ENCODE measurements around the gene FER. TPM values are rescaled to one million over a fixed set of nuclear protein-coding genes. Genes with fewer than 3 reads are reported as not detected.

The FER gene
- total and polyA plus RNA-seq, 2 of the 13 experiments (the other 11 are each of a cell fraction or from before 2014, with no cell fraction given), result 7.9 to 29.0 TPM

DNA sequence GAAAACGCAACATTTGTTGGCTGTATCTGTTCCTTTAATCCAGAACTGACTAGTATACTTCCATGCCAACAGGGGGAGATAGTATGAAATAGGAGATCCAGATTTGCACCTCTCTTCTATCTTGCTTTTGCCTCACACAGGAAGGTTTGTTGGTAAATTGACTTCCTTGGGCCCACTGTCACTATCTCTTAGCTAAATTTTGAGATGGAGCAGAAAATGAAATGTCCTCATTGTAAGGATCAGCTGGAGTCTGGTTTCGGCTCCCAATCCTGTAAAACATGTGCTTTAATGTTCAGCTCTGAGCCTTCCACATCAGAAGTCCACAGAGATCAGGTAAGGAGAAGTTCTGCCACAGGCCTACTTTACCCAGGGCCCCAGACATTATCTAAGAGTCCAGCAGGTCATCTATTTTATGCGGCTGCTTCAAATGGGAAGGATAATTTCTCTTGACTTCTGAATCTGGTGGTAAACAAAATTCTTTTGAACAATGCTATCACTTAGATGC, 176.8 kb downstream of the FER start (continued):
- TF ChIP-seq FOXA3 (CRISPR knock-in tag; IDR thresholded peaks at IDR 0.05), result peak; percentile 31; the same call in 1 of the 2 replicates
- TF ChIP-seq, protein P1, sequence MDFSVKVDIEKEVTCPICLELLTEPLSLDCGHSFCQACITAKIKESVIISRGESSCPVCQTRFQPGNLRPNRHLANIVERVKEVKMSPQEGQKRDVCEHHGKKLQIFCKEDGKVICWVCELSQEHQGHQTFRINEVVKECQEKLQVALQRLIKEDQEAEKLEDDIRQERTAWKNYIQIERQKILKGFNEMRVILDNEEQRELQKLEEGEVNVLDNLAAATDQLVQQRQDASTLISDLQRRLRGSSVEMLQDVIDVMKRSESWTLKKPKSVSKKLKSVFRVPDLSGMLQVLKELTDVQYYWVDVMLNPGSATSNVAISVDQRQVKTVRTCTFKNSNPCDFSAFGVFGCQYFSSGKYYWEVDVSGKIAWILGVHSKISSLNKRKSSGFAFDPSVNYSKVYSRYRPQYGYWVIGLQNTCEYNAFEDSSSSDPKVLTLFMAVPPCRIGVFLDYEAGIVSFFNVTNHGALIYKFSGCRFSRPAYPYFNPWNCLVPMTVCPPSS (IDR thresholded peaks at IDR 0.05), result no peak
- TF ChIP-seq ZNF253 (CRISPR knock-in tag; IDR thresholded peaks at IDR 0.05; ENCODE audit: borderline replicate concordance), result no peak
- 0 out of 2 replicates have a peak, but pooled peaks have one; percentile 29 for TF ChIP-seq KMT2A (CRISPR knock-in tag; IDR thresholded peaks at IDR 0.05)
- no peak for TF ChIP-seq ZXDC (CRISPR knock-in tag; IDR thresholded peaks at IDR 0.05)
- TF ChIP-seq ZNF878 (CRISPR knock-in tag; IDR thresholded peaks at IDR 0.05), result no peak
- TF ChIP-seq CBX5 (CRISPR knock-in tag; IDR thresholded peaks at IDR 0.05; ENCODE audit: borderline replicate concordance), result no peak
- no peak for TF ChIP-seq ZNF3 (CRISPR knock-in tag; IDR thresholded peaks at IDR 0.05)
- TF ChIP-seq, protein P2, sequence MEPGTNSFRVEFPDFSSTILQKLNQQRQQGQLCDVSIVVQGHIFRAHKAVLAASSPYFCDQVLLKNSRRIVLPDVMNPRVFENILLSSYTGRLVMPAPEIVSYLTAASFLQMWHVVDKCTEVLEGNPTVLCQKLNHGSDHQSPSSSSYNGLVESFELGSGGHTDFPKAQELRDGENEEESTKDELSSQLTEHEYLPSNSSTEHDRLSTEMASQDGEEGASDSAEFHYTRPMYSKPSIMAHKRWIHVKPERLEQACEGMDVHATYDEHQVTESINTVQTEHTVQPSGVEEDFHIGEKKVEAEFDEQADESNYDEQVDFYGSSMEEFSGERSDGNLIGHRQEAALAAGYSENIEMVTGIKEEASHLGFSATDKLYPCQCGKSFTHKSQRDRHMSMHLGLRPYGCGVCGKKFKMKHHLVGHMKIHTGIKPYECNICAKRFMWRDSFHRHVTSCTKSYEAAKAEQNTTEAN (CRISPR knock-in tag; conservative IDR thresholded peaks at IDR 0.05), result no peak
- no peak for TF ChIP-seq XRCC5 (optimal IDR thresholded peaks at IDR 0.05; ENCODE audit: low read length)
- TF ChIP-seq ZNF432 (CRISPR knock-in tag; IDR thresholded peaks at IDR 0.05; ENCODE audit: borderline replicate concordance), result no peak
- TF ChIP-seq ZNF101 (CRISPR knock-in tag; IDR thresholded peaks at IDR 0.05; ENCODE audit: borderline replicate concordance, low read depth), result no peak
- no peak for TF ChIP-seq MEIS1 (CRISPR knock-in tag; IDR thresholded peaks at IDR 0.05; ENCODE audit: borderline replicate concordance)
- no peak for TF ChIP-seq ZFP90 (CRISPR knock-in tag; IDR thresholded peaks at IDR 0.05; ENCODE audit: borderline replicate concordance)
- no peak for TF ChIP-seq ZBTB4 (CRISPR knock-in tag; IDR thresholded peaks at IDR 0.05; ENCODE audit: borderline replicate concordance)
- TF ChIP-seq STAT6 (CRISPR knock-in tag; IDR thresholded peaks at IDR 0.05; ENCODE audit: borderline replicate concordance), result no peak
- TF ChIP-seq ZNF383 (CRISPR knock-in tag; IDR thresholded peaks at IDR 0.05; ENCODE audit: borderline replicate concordance), result no peak

All from HepG2 (cell line).